K562 (cell line): ENCODE data around the gene RITA1. TPM values are rescaled to one million over a fixed set of nuclear protein-coding genes. Genes with fewer than 3 reads are reported as not detected.

ENCODE experiments used
- ATF1 ChIP-seq, 2 experiments: fragments of 450-650 bp in 1 of 2; IDR thresholded peaks; 2 replicates each; pipeline ENCODE4 v1.6.1; 2016; ENCODE audit warnings: missing compliant biosample characterization in 1 of 2, missing genetic modification characterization in 1 of 2
- BRD4 ChIP-seq: fragments of 200-600 bp; sonication (generic); IDR thresholded peaks from 2 replicates; pipeline ENCODE4 v1.6.1; 2017; ENCODE audit warnings: inconsistent platforms
- CREB1 ChIP-seq, 2 experiments: sonication (generic) in 1 of 2; formaldehyde crosslinking in 1 of 2; IDR thresholded peaks; 2 replicates each; pipeline versions ENCODE4 v1.6.1 to v1.8.0; 2012 to 2022; ENCODE audit warnings: inconsistent platforms in 1 of 2, mild to moderate bottlenecking in 1 of 2, missing genetic modification reagents in 1 of 2, moderate library complexity in 1 of 2
- EHMT2 ChIP-seq: fragments of 450-650 bp; IDR thresholded peaks from 2 replicates; pipeline ENCODE4 v1.6.1; 2018; ENCODE audit warnings: antibody characterized with exemption
- EP400 ChIP-seq: fragments of 450-650 bp; IDR thresholded peaks from 2 replicates; pipeline ENCODE4 v1.6.1; 2017; ENCODE audit warnings: antibody characterized with exemption, mild to moderate bottlenecking, moderate library complexity
- HMG20A ChIP-seq: fragments of 450-650 bp; formaldehyde crosslinking; conservative IDR thresholded peaks from 2 replicates; pipeline ENCODE4 v1.4.0; 2020; ENCODE audit warnings: mild to moderate bottlenecking, mixed read lengths
- HMG20B ChIP-seq: fragments of 250-450 bp; sonication (Bioruptor Pico); IDR thresholded peaks from 2 replicates; pipeline ENCODE4 v1.5.0; 2021; ENCODE audit warnings: mild to moderate bottlenecking
- MLLT1 ChIP-seq, 2 experiments: fragments of 450-650 bp; IDR thresholded peaks; 2 replicates each; pipeline ENCODE4 v1.6.1; 2016
- MXI1 ChIP-seq: IDR thresholded peaks from 2 replicates; pipeline ENCODE4 v1.6.1; 2011; ENCODE audit warnings: low read depth, mild to moderate bottlenecking, improper control_type of control experiment, low read length
- PML ChIP-seq: IDR thresholded peaks from 2 replicates; pipeline ENCODE4 v1.6.1; 2012; ENCODE audit warnings: low read length, inconsistent platforms
- POLR2AphosphoS5 ChIP-seq: IDR thresholded peaks from 2 replicates; pipeline ENCODE4 v1.6.1; 2011; ENCODE audit warnings: mild to moderate bottlenecking, low read depth, low read length, moderate library complexity; ENCODE audit not compliant: control insufficient read depth, insufficient read depth
- SMARCE1 ChIP-seq: fragments of 450-650 bp; IDR thresholded peaks from 2 replicates; pipeline ENCODE4 v1.7.1; 2016; ENCODE audit warnings: mild to moderate bottlenecking
- TAF1 ChIP-seq: IDR thresholded peaks from 2 replicates; pipeline ENCODE4 v1.6.1; 2011; ENCODE audit warnings: mild to moderate bottlenecking, low read length, moderate library complexity; ENCODE audit not compliant: insufficient read depth, control insufficient read depth, severe bottlenecking; ENCODE audit errors: extremely low read depth
- TBP ChIP-seq: optimal IDR thresholded peaks from 2 replicates; pipeline ENCODE3; 2011; ENCODE audit warnings: low read depth, low read length, improper control_type of control experiment
- ZBTB1 ChIP-seq: sonication (generic); formaldehyde crosslinking; IDR thresholded peaks from 2 replicates; pipeline ENCODE4 v1.8.1; 2023; ENCODE audit warnings: missing genetic modification reagents, low read depth, mild to moderate bottlenecking, borderline replicate concordance
- ZBTB7A ChIP-seq: IDR thresholded peaks from 2 replicates; pipeline ENCODE4 v1.6.1; 2011; ENCODE audit warnings: low read depth, mild to moderate bottlenecking, low read length, moderate library complexity, borderline replicate concordance; ENCODE audit not compliant: control insufficient read depth
- ZC3H4 ChIP-seq: sonication (generic); formaldehyde crosslinking; IDR thresholded peaks from 2 replicates; pipeline ENCODE4 v1.9.0; 2021; ENCODE audit warnings: missing genetic modification reagents, borderline replicate concordance
- ZNF165 ChIP-seq: fragments of 250-450 bp; sonication (Bioruptor Pico); IDR thresholded peaks from 2 replicates; pipeline ENCODE4 v1.4.0; 2020; ENCODE audit warnings: borderline replicate concordance
- ZNF274 ChIP-seq: IDR thresholded peaks from 2 replicates; pipeline ENCODE4 v1.6.1; 2011; ENCODE audit warnings: low read depth, mild to moderate bottlenecking, low read length, moderate library complexity, borderline replicate concordance
- ZNF311 ChIP-seq: fragments of 250-450 bp; sonication (Bioruptor Pico); IDR thresholded peaks from 2 replicates; pipeline ENCODE4 v1.4.0; 2020; ENCODE audit warnings: mild to moderate bottlenecking, moderate library complexity
- ZNF830 ChIP-seq: fragments of 250-450 bp; sonication (Bioruptor Pico); IDR thresholded peaks from 2 replicates; pipeline ENCODE4 v1.5.0; 2021; ENCODE audit warnings: mild to moderate bottlenecking
- polyA plus RNA-seq, 8 experiments: library from polyadenylated mRNA; depleted of rRNA in 4 of 8; stranded (reverse) in 5 of 8; unstranded in 3 of 8; fragments of >200 nt; fragmentation: Nextera tagmentation in 2 of 8; fragmentation: Illumina TruSeq in 1 of 8; extraction: Ambion mirVana in 2 of 8; extraction: Trizol in 1 of 8; gene quantifications; 2 replicates each; pipeline versions ENCODE4 v1.2.1 to v1.2.3, GENCODE V29; 2011 to 2014; ENCODE audit warnings: inconsistent platforms in 1 of 8, missing spikeins in 1 of 8
- total RNA-seq, 7 experiments: library from RNA; depleted of rRNA in 6 of 7; stranded (reverse); fragments of >200 nt in 6 of 7; fragmentation: Illumina TruSeq in 2 of 7; extraction: Trizol in 2 of 7; gene quantifications; 2 replicates each; pipeline versions ENCODE4 v1.2.1 to v1.2.3, GENCODE V29; 2011 to 2021; ENCODE audit warnings: low replicate concordance in 1 of 7
- TF ChIP-seq, protein P1 (sequence below): fragments of 150-350 bp; conservative IDR thresholded peaks from 2 replicates; pipeline ENCODE4 v1.6.1; 2014; ENCODE audit warnings: low read length
- TF ChIP-seq, protein P2 (sequence below), 2 experiments: fragments of 250-450 bp in 1 of 2; fragments of 450-650 bp in 1 of 2; sonication (Bioruptor Pico) in 1 of 2; IDR thresholded peaks; 2 replicates each; pipeline versions ENCODE4 v1.6.1 to v1.8.0; 2016 to 2021; ENCODE audit warnings: mild to moderate bottlenecking in 2 of 2, moderate library complexity in 2 of 2, missing compliant biosample characterization in 1 of 2, missing genetic modification characterization in 1 of 2

RITA1 gene
- total and polyA plus RNA-seq, 9 of the 15 experiments (the other 6 are each of a cell fraction or from before 2014, with no cell fraction given) = 2.8 to 40.4 (median 18.0) TPM

GRCh38 chr12:113221181-113221996, 35.9 kb downstream of the RITA1 start, which contains the start of gene TPCN1 (continued):
- TF ChIP-seq, protein P1, sequence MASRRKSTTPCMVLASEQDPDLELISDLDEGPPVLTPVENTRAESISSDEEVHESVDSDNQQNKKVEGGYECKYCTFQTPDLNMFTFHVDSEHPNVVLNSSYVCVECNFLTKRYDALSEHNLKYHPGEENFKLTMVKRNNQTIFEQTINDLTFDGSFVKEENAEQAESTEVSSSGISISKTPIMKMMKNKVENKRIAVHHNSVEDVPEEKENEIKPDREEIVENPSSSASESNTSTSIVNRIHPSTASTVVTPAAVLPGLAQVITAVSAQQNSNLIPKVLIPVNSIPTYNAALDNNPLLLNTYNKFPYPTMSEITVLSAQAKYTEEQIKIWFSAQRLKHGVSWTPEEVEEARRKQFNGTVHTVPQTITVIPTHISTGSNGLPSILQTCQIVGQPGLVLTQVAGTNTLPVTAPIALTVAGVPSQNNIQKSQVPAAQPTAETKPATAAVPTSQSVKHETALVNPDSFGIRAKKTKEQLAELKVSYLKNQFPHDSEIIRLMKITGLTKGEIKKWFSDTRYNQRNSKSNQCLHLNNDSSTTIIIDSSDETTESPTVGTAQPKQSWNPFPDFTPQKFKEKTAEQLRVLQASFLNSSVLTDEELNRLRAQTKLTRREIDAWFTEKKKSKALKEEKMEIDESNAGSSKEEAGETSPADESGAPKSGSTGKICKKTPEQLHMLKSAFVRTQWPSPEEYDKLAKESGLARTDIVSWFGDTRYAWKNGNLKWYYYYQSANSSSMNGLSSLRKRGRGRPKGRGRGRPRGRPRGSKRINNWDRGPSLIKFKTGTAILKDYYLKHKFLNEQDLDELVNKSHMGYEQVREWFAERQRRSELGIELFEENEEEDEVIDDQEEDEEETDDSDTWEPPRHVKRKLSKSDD = no peak
- TF ChIP-seq PML (peak; percentile 20; the same call in 1 of the 2 replicates), HMG20A (CRISPR knock-in tag) (no peak), ZC3H4 (CRISPR knock-in tag) (no peak), EHMT2 (no peak), HMG20B (CRISPR knock-in tag) (no peak), ZNF274 (no peak), MXI1 (peak; percentile 44; the same call in 1 of the 2 replicates), EP400 (peak; percentile 90), ZNF830 (CRISPR knock-in tag) (no peak), TAF1 (peak; percentile 58), CREB1 (IDR thresholded peaks at IDR 0.05) (peak; percentile 45), CREB1 (CRISPR knock-in tag; IDR thresholded peaks at IDR 0.05) (0 out of 2 replicates have a peak, but pooled peaks have one; percentile 49), SMARCE1 (0 out of 2 replicates have a peak, but pooled peaks have one; percentile 17), TBP (peak; percentile 88), ZBTB7A (peak; percentile 85), POLR2AphosphoS5 (no peak), BRD4 (no peak), ZNF311 (CRISPR knock-in tag) (no peak), MLLT1 (IDR thresholded peaks at IDR 0.05) (peak in 1 of 2 experiments; percentile 22; a peak in 1 of 4 replicates), ATF1 (CRISPR knock-in tag; IDR thresholded peaks at IDR 0.05) (no peak), ATF1 (tag; IDR thresholded peaks at IDR 0.05) (peak; percentile 66), ZNF165 (CRISPR knock-in tag) (no peak), ZBTB1 (CRISPR knock-in tag) (peak; percentile 91)
- TF ChIP-seq, protein P2, sequence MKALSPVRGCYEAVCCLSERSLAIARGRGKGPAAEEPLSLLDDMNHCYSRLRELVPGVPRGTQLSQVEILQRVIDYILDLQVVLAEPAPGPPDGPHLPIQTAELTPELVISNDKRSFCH (CRISPR knock-in tag; IDR thresholded peaks at IDR 0.05) = no peak
- TF ChIP-seq, protein P2 (tag; IDR thresholded peaks at IDR 0.05) = peak; percentile 59; the same call in 1 of the 2 replicates
